Measurements from ENCODE around the gene MEIS2. TPM values are rescaled to one million over a fixed set of nuclear protein-coding genes. Genes with fewer than 3 reads are reported as not detected.

Gene MEIS2
- total RNA-seq, 1 donor from 2014 or later = 380 TPM

GRCh38 chr15:37115538-37115937 is 15.2 kb upstream of the MEIS2 start:
- FAIRE-seq (no peak), DNase-seq (ENCODE audit: low spot score in 2 of 2) (no peak)

- DNase-seq (ENCODE audit: low spot score in 2 of 2) = no peak
- no peak for FAIRE-seq
These were observed 12.8 kb upstream of the MEIS2 start for GRCh38 chr15:37112971-37113670.

- FAIRE-seq = no peak
These were observed 11.8 kb upstream of the MEIS2 start for GRCh38 chr15:37112171-37112570.

DNA sequence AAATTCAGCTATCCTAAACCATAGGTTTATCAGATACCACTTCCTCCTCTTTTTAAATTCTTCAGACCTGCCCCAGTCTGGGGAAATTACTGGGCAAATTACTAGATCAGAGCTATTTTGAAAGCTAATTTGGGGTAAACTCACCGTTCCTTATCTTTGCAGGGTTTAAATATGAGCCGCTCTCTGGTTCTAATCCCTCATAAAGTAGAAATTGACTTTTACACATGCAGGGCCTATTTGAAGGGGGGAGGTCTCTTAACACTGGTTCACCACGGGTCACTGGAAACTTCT is 11.0 kb upstream of the MEIS2 start:
- DNase-seq (ENCODE audit: low spot score in 2 of 2) (no peak), FAIRE-seq (no peak)

More at GRCh38 chr15:37112171-37112570, 11.8 kb upstream of the MEIS2 start:
- DNase-seq (ENCODE audit: low spot score in 2 of 2) = no peak

- FAIRE-seq (no peak), DNase-seq (ENCODE audit: low spot score in 2 of 2) (no peak)
These were observed 9.7 kb upstream of the MEIS2 start for GRCh38 chr15:37109872-37110572.

GRCh38 chr15:37109168-37109871 is 9.0 kb upstream of the MEIS2 start:
- FAIRE-seq = no peak
- no peak for DNase-seq (ENCODE audit: low spot score in 2 of 2)

GRCh38 chr15:37108381-37109167 is 8.2 kb upstream of the MEIS2 start:
- FAIRE-seq (no peak), DNase-seq (ENCODE audit: low spot score in 2 of 2) (no peak)

DNA sequence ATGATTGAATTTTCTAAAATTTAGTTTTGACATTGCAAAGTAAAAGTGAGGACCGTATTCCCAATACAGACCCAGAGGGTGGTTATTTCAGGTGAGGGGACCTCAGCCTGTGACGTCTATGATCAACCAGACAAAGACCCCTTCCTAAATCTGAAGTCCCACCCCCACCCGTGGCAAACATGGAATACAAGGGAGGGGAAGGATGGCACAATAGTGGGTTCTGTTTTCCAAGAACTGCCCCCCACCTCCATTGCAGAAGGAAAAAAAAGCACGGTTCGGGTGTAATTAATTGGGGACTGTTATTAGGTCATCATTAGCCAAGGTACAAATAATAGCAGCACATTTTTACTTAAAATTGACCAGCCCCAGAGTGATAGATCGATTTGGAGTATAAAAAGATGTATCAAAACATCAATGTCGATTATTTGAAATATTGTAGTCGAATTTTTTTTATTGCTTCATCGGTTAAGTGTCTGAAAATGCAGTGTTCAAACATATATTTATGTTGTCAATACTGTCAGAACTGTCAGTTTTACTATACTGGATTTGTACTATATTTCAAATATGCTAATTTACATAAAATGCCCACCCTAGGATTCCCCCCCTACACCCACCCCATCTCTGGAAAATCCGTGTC is 7.5 kb upstream of the MEIS2 start:
- DNase-seq (ENCODE audit: low spot score in 2 of 2) (no peak), FAIRE-seq (no peak)

GRCh38 chr15:37107071-37107743 is 6.9 kb upstream of the MEIS2 start:
- no peak for FAIRE-seq
- no peak for DNase-seq (ENCODE audit: low spot score in 2 of 2)

- FAIRE-seq (no peak), DNase-seq (ENCODE audit: low spot score in 2 of 2) (no peak)
These were observed 6.2 kb upstream of the MEIS2 start for GRCh38 chr15:37106490-37107001.

- no peak for FAIRE-seq
- no peak for DNase-seq (ENCODE audit: low spot score in 2 of 2)
These were observed 5.5 kb upstream of the MEIS2 start for GRCh38 chr15:37105889-37106288.

DNA sequence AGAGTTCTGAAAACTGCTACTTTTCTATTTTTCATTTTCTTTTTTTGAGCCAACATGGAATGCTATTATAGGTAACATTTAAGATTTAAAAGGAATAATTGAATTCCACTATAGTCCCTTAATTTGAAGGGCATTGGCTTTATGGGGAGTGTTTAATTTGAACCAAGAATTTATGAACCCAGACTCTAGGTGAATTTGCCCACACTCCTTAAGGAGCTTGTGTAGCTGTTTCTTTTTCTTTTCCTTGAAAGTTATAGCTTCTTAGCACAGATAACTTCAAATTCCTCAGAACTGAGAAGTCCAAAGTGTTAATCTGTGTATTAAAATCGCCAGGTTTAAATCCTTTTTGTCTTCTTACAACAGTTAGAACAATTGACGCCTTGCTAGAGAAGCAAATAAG is 4.7 kb upstream of the MEIS2 start:
- FAIRE-seq (no peak), DNase-seq (ENCODE audit: low spot score in 2 of 2) (no peak)

DNA sequence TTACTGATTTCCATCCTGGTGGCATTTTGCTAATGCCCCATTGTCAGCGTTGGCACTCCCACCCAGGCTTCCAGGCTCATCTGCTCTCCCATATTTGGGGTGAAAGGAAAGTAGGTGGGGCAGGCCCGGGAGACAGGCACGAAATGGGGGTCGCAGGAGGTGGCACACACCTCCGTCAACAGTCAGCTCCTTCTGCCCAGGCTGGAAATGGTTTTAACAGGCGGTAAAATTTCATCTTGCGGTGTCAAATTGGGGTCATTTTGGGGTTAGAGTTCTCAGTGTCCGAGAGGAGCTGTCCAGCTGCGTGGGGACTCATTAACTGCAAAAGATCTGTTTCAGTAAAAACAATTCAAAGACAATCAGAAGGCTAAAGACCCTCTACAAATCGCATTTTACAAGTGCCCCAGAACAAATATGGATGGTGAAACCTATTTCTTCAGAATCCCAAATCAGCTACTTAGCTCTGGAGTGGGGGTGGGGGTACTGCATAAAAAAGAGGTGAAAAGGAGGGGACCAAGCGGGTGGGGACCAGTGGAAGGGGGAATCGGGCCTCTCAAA is 4.2 kb upstream of the MEIS2 start:
- no peak for DNase-seq (ENCODE audit: low spot score in 2 of 2)
- FAIRE-seq = no peak

DNA sequence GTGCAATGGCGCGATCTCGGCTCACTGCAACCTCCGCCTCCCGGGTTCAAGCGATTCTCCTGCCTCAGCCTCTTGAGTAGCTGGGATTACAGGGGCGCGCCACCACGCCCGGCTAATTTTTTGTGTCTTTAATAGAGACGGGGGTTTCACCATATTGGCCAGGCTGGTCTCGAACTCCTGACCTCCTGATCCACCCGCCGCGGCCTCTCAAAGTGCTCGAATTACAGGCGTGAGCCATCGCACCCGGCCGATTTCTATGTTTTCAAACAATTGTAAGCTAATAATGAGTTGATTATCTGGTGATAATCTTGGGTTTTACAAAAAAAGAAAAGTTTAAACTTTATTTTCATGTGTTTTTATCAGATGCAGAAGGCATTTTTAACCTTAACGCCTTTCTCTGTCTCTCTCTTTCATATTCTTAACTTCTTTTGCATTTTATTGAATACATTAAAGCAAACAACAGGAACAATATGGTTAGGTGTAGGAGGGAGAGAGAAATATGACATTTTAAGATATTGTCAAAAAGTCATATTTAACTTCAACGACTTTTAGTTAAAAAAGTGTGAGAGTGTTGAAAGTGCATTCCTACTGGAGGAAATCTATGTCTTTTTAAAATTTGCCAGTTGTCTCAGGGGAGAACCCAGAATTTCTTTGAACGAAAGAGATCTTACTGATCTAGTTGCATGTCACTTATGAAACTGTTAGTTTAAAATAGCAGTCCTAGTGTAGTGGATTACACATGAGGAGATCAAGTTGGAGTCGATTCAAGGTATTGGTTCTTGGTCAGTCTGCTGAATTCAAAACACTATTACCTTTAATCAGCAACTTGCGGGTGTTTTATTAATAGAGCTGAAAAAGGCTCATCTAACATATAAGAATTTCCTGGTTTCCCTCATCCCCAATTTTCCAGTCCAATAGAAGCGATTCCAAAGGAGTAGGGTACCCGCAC is 3.4 kb upstream of the MEIS2 start:
- no peak for DNase-seq (ENCODE audit: low spot score in 2 of 2)
- FAIRE-seq = no peak

- FAIRE-seq (no peak), DNase-seq (ENCODE audit: low spot score in 2 of 2) (no peak)
These were observed 2.8 kb upstream of the MEIS2 start for GRCh38 chr15:37103163-37103435.

GRCh38 chr15:37102305-37103162 is 2.2 kb upstream of the MEIS2 start:
- DNase-seq (ENCODE audit: low spot score in 2 of 2) (no peak), FAIRE-seq (no peak)

DNA sequence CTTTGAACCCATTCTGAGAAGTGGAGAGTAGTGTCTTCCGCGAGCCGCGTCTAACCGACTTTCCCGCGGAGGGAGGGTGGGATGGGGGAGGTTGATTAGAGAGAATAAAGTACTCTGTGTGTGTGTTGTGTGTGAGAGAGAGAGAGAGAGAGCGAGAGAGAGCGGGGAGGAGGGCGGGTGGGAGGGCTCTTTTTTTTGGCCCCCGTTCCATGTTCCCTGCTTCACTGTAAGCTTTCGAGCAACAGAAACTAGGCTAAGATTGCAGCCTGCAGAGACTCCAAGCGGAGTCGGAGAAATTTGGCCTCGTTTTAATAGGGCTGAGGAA is 1.6 kb upstream of the MEIS2 start:
- no peak for FAIRE-seq
- peak in 1 of 2 donors; percentile 44 for DNase-seq (ENCODE audit: low spot score in 2 of 2)

DNA sequence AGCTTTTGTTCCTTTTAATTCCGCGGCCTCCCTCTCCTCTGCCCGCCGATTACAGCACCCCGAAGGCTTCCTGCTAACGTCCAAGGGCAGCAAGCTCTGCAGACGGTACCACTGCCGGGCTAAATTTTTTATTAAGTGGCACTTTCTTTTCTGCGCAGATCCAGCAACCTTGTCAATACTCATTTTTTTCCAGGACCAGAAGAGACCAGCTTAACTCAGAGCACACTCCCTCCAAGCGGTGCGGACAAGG is 542 bp upstream of the MEIS2 start:
- FAIRE-seq = no peak
- no peak for DNase-seq (ENCODE audit: low spot score in 2 of 2)

All from frontal cortex (tissue), 4 donors.